ENCODE measurements around the gene PODXL2.

The PODXL2 gene

GRCh38 chr3:127708837-127709236 is 79.9 kb downstream of the PODXL2 start:
- no peak for DNase-seq (ENCODE audit: low read depth, low spot score)

- no peak for DNase-seq (ENCODE audit: low read depth, low spot score)
Observed at GRCh38 chr3:127709320-127710060, 80.5 kb downstream of the PODXL2 start.

GRCh38 chr3:127710155-127710941 is 81.4 kb downstream of the PODXL2 start:
- DNase-seq (ENCODE audit: low read depth, low spot score) = no peak

- DNase-seq (ENCODE audit: low read depth, low spot score) = no peak
Observed at GRCh38 chr3:127711021-127711695, 82.2 kb downstream of the PODXL2 start.

GRCh38 chr3:127711896-127712295 is 82.9 kb downstream of the PODXL2 start:
- DNase-seq (ENCODE audit: low read depth, low spot score) = no peak

GRCh38 chr3:127712461-127712860 is 83.5 kb downstream of the PODXL2 start:
- no peak for DNase-seq (ENCODE audit: low read depth, low spot score)

- DNase-seq (ENCODE audit: low read depth, low spot score) = no peak
Observed at GRCh38 chr3:127712881-127713771, 84.1 kb downstream of the PODXL2 start.

- no peak for DNase-seq (ENCODE audit: low read depth, low spot score)
Observed at GRCh38 chr3:127714125-127714571, 85.2 kb downstream of the PODXL2 start.

- no peak for DNase-seq (ENCODE audit: low read depth, low spot score)
Observed at GRCh38 chr3:127714866-127715265, 85.9 kb downstream of the PODXL2 start.

GRCh38 chr3:127715532-127715931 is 86.5 kb downstream of the PODXL2 start:
- no peak for DNase-seq (ENCODE audit: low read depth, low spot score)

- DNase-seq (ENCODE audit: low read depth, low spot score) = no peak
Observed at GRCh38 chr3:127716384-127716783, 87.4 kb downstream of the PODXL2 start.

- no peak for DNase-seq (ENCODE audit: low read depth, low spot score)
Observed at GRCh38 chr3:127717357-127718244, 88.6 kb downstream of the PODXL2 start.

- DNase-seq (ENCODE audit: low read depth, low spot score) = no peak
Observed at GRCh38 chr3:127718245-127718915, 89.4 kb downstream of the PODXL2 start.

- DNase-seq (ENCODE audit: low read depth, low spot score) = no peak
Observed at GRCh38 chr3:127718916-127719290, 89.9 kb downstream of the PODXL2 start.

GRCh38 chr3:127719369-127719768 is 90.4 kb downstream of the PODXL2 start:
- DNase-seq (ENCODE audit: low read depth, low spot score) = no peak

- DNase-seq (ENCODE audit: low read depth, low spot score) = no peak
Observed at GRCh38 chr3:127720161-127720823, 91.3 kb downstream of the PODXL2 start.

- no peak for DNase-seq (ENCODE audit: low read depth, low spot score)
Observed at GRCh38 chr3:127720985-127721935, 92.3 kb downstream of the PODXL2 start.

All from smooth muscle cell of the brain vasculature (primary cell).